DND-41 (cell line): Measurements from ENCODE around the gene STARD10.

Source experiments
- ATAC-seq: fragments of 200-7000 bp; cut with Tn5 transposase; 3 replicates; pipeline ENCODE4 v1.9.1; 2021; ENCODE audit warnings: low read depth; ENCODE audit not compliant: insufficient read depth
- DNase-seq: peaks from one replicate; pipeline ENCODE4 v3.0.0-alpha.2; 2020
- H2AFZ ChIP-seq: 2 replicates; pipeline ENCODE4 v1.6.0; 2012; ENCODE audit warnings: low read depth, low read length
- H3K27ac ChIP-seq: 2 replicates; pipeline ENCODE4 v1.5.1; 2012; ENCODE audit warnings: low read length, inconsistent platforms
- H3K27me3 ChIP-seq: fragments of 200-600 bp; sonication (generic); 2 replicates; pipeline ENCODE4 v1.6.0; 2012; ENCODE audit warnings: low read length, mild to moderate bottlenecking, inconsistent platforms; ENCODE audit not compliant: insufficient read depth, poor library complexity
- H3K36me3 ChIP-seq: 2 replicates; pipeline ENCODE4 v1.5.1; 2012; ENCODE audit warnings: low read length, inconsistent platforms; ENCODE audit not compliant: insufficient read depth
- H3K4me1 ChIP-seq: 2 replicates; pipeline ENCODE4 v1.5.1; 2012; ENCODE audit warnings: mild to moderate bottlenecking, low read length; ENCODE audit not compliant: insufficient read depth
- H3K4me2 ChIP-seq: 2 replicates; pipeline ENCODE4 v1.6.0; 2012; ENCODE audit warnings: mild to moderate bottlenecking, moderate library complexity, low read length, inconsistent platforms; ENCODE audit not compliant: insufficient read depth
- H3K4me3 ChIP-seq, 2 experiments: fragments of 200-600 bp in 1 of 2; shearing (Covaris generic) in 1 of 2; 2 replicates each; pipeline ENCODE4 v1.5.1; 2012 to 2016; ENCODE audit warnings: inconsistent platforms in 2 of 2, low read length in 2 of 2, mild to moderate bottlenecking in 2 of 2, low read depth in 1 of 2, moderate library complexity in 1 of 2
- H3K79me2 ChIP-seq: 2 replicates; pipeline ENCODE4 v1.6.0; 2012; ENCODE audit warnings: low read length, inconsistent platforms; ENCODE audit not compliant: insufficient read depth
- H3K9ac ChIP-seq: 2 replicates; pipeline ENCODE4 v1.6.0; 2012; ENCODE audit warnings: low read depth, mild to moderate bottlenecking, inconsistent platforms, low read length, moderate library complexity
- H3K9me3 ChIP-seq: 2 replicates; pipeline ENCODE4 v1.5.1; 2012; ENCODE audit warnings: low read length, moderate library complexity, mild to moderate bottlenecking, inconsistent platforms; ENCODE audit not compliant: insufficient read depth, severe bottlenecking
- H4K20me1 ChIP-seq: 2 replicates; pipeline ENCODE4 v1.6.0; 2012; ENCODE audit warnings: low read length; ENCODE audit not compliant: insufficient read depth
- CTCF ChIP-seq: IDR thresholded peaks from 2 replicates; pipeline ENCODE4 v1.5.1; 2012; ENCODE audit warnings: borderline replicate concordance, low read length, moderate library complexity, mild to moderate bottlenecking; ENCODE audit not compliant: poor library complexity, severe bottlenecking; ENCODE audit errors: extremely low read depth
- EZH2 ChIP-seq: IDR thresholded peaks from 3 replicates; pipeline ENCODE4 v1.6.1; 2012; ENCODE audit warnings: borderline replicate concordance, low read depth, mild to moderate bottlenecking, moderate library complexity, low read length, inconsistent platforms; ENCODE audit not compliant: severe bottlenecking

STARD10 gene

GRCh38 chr11:72763823-72764222 lies 30.0 kb downstream of the STARD10 start:
- Histone ChIP-seq H3K4me2 (no peak overlapping the region), H3K9ac (no peak overlapping the region), H3K4me3 (no peak overlapping the region), H2AFZ (no peak overlapping the region), H3K27ac (no peak overlapping the region), H3K4me1 (no peaks in the 10 kb centered on the region), H3K9me3 (no peaks in the 10 kb centered on the region), H3K36me3 (no peaks in the 10 kb centered on the region), H3K27me3 (no peaks in the 10 kb centered on the region), H3K79me2 (no peaks in the 10 kb centered on the region), H4K20me1 (no peaks in the 10 kb centered on the region)
- DNase-seq (no peak), ATAC-seq (no peak)
- TF ChIP-seq EZH2 (no peak), CTCF (no peak)

DNA sequence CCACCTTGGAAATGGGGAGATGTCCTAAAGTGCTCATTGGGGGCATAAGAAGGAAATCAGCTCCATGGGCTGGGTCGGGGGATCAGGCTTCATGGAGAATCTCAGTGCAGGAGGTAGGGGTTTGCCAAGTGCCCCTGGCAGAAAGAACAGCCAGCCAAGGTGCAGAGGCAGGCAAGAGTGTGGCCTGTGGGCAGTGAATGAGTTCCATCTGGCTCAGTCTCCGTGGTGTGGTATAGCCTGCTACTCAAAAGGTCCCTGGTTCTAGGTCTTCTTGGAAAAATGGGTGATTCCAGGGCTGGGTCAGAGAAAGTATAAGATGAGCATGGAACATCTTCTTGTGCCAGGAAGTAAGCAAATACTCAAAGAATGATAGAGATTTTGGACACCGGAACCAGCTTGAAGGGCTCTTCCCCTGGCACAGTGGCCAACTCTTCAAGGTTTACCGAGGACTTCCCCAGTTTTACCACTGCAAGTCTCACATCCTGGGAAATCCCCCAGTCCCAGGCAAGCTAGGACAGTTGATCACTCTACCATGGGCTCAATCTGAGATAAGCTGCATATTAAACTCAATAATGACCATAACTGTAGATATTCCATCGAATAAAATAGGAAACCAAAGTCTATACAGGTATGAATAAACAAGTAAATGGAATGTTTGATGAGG lies 31.1 kb downstream of the STARD10 start:
- DNase-seq (no peak), ATAC-seq (no peak)
- H4K20me1 ChIP-seq: no peaks in the 10 kb centered on the region
- no peaks in the 10 kb centered on the region for H3K27me3 ChIP-seq
- no peak overlapping the region for H3K9ac ChIP-seq
- no peaks in the 10 kb centered on the region for H3K36me3 ChIP-seq
- H2AFZ ChIP-seq: no peak overlapping the region
- no peaks in the 10 kb centered on the region for H3K9me3 ChIP-seq
- H3K4me3 ChIP-seq: no peak overlapping the region
- H3K27ac ChIP-seq: no peak overlapping the region
- H3K79me2 ChIP-seq: no peaks in the 10 kb centered on the region
- H3K4me1 ChIP-seq: no peaks in the 10 kb centered on the region
- H3K4me2 ChIP-seq: no peak overlapping the region
- TF ChIP-seq EZH2 (no peak), CTCF (no peak)

DNA sequence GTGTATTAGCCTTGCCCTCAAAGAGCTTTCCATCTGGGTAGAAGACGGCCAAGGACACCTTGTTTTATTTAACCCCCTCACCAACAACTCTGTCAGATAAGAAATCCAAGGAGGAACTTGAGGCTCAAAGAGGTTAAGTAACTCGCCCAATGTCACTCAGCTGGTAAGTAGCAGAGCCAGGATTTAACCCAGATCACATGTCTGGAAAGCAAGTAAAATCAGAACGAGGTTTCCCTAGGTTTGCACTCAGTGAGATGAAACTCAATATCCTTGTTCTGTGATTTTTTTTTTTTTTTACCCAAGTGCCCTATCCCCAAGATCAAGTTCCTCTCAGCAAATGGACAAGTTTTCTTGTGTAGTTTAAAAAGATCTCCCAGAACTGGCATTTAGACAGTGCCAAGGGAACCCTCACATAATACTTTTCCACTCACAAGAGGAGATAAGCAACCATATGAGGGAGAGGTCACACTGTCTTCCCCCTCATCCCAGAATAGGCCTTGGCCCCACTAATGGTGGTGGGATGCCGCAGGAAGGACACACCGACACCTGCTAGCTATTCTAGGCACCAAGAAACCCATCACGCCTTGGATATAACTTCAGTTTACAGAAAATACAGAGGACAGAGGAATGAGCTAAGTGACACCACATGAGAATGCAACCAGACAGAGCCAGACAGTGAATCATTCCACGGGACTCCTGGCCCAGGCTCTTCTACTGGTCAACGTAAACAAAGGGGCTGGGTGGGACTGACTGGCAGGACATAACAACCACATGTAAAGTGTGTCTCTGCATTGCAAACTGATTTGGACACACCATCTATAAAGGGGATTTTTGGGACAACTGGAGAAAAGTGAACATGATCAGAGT lies 33.1 kb downstream of the STARD10 start:
- Histone ChIP-seq H3K27ac (no peak overlapping the region), H3K9me3 (no peaks in the 10 kb centered on the region), H3K27me3 (no peaks in the 10 kb centered on the region), H2AFZ (no peak overlapping the region), H3K4me2 (no peak overlapping the region), H3K9ac (no peak overlapping the region), H3K36me3 (no peaks in the 10 kb centered on the region), H3K79me2 (no peaks in the 10 kb centered on the region), H3K4me3 (no peak overlapping the region), H4K20me1 (no peaks in the 10 kb centered on the region), H3K4me1 (no peaks in the 10 kb centered on the region)
- DNase-seq (no peak), ATAC-seq (no peak)
- TF ChIP-seq EZH2: no peak
- no peak for TF ChIP-seq CTCF
